Measurements from ENCODE around the gene STING1.

Gene STING1

DNA sequence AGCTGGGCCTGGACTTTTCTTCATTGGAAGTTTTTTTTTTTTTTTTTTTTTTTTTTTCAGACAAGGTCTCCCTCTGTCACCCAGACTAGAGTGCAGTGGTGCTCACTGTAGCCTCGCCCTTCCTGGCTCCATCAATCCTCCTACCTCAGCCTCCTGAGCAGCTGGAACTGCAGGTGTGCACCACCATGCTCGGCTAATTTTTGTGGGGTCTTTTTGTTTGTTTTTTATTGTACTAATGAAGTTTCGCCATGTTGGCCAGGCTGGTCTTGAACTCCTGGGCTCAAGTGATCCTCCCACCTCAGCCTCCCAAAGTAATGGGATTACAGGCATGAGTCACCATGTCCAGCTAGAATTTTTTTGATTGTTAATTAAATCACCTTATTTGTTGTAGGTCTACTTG is 46.9 kb downstream of the STING1 start:
- no peak for DNase-seq

DNA sequence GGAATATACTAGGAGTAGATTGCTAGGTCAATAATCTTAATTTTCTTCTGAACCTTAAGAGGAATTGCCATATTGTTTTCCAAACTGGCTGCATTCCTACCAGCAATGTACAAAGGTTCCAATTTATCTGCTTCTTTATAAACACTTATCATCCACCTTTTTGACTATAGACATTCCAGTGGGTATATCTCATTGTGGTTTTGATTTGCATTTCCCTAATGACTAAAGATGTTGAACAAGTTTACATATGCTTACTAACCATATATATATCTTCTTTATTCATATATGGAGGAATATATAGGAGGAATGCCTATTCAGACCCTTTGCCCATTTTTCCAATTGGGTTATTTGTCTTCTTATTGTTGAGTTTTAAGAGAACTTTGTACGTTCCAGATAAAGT is 50.9 kb downstream of the STING1 start:
- DNase-seq: no peak

GRCh38 chr5:139430015-139430414 is 52.5 kb downstream of the STING1 start:
- no peak for DNase-seq

DNA sequence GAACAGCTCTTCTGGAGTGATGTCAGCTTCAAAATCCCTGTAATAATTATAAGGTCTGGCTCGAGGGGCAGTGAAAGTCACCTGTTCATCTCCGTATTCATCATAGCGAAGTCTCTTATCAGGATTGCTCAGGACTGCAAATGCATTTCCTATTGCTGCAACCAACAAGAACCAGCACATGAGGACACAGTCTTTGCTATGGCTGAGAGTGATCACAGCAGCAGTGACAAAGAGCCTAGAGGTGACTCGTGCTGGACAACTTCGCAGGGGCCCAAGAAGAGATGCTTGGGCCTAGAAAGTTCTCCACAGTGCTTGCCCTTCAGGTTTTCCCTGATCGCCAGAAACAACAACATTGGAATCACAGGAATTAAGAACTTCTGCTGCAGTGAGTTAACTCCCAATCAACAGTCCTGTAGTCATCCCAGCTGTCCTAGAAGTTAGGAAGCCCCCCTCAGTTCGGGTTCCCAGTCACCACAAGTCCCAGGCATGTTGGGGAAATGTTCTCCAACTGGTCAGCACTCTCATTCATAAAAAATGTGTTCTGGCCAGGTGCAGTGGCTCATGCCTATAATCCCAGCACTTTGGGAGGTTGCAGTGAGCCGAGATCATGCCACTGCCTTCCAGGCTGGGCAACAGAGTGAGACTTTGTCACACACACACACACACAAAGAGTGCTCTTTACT is 56.2 kb downstream of the STING1 start:
- no peak for DNase-seq
